ENCODE measurements around the gene ZNF480.
"Not testable (repeated sequence)": the region's sequence is repeated elsewhere in the genome, so short reads cannot be mapped to it uniquely, and the experiment has no call there.

The ZNF480 gene

DNA sequence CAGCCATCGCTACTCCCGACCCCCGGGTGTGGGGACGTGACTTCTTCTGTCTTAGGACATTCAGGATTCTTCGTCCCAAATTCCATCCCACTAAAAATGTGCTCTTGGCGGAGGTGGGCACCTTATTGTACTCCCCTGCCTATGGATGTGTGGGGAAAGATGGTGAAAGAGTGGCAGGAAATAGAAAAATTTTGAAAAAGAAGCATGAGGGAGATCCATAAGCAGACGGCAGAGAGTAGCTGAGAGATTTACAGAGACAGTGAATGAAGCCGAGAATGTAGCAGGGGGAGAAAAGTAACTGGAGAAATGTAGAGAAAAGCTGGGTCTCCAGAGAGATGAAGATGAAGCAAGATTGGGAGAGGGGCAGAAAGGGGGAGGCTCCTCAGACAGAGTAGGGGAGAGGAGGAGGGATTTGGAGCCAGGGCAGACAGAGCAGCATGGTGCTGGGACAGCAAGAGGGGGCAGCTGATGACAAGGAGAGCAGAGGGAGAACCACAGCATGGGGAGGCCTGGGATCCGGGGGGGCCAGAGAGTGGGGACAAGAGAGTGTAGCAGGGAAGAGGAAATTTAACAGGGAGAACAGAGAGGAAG, 39.9 kb downstream of the ZNF480 start:
- DNase-seq (ENCODE audit: low read depth in 3 of 3): no peak

GRCh38 chr19:52339022-52339421, 42.1 kb downstream of the ZNF480 start:
- not testable (repeated sequence) for DNase-seq (ENCODE audit: low read depth in 3 of 3)

DNA sequence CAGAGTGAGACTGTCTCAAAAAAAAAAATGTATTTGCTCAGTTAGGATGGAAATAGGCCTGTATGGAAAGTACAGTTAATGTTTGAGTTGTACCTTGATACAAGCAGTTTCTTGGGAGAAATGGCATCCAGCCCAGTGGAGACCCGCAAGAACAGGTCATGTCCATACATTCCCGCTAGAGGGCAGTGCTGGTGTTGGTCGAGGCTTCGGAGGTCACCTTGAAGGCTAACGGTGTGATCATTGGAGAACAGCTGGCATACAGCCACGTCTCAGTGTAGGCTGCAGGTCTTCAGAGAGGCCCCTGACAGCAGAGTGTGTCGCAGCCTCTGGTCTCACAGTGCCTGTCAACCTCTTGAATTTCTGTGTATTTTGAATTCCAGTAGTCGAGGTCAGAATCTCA, 46.6 kb downstream of the ZNF480 start:
- DNase-seq (ENCODE audit: low read depth in 3 of 3): peak in 2 of 3 experiments; percentile 4 to 17

GRCh38 chr19:52345162-52345561, 48.2 kb downstream of the ZNF480 start:
- no peak for DNase-seq (ENCODE audit: low read depth in 3 of 3)

GRCh38 chr19:52351512-52351911, 54.5 kb downstream of the ZNF480 start:
- DNase-seq (ENCODE audit: low read depth in 3 of 3): no peak

- DNase-seq (ENCODE audit: low read depth in 3 of 3): no peak
Observed at GRCh38 chr19:52366414-52366824, 69.5 kb downstream of the ZNF480 start.

GRCh38 chr19:52369559-52370340, 72.8 kb downstream of the ZNF480 start, which contains the start of gene ZNF880:
TSS of gene ZNF880 (plus strand) at chr19:52369923. CDS start at chr19:52369966, 43 bp downstream.
- DNase-seq (ENCODE audit: low read depth in 3 of 3): peak; percentile 85 to 87 (median 87)

- DNase-seq (ENCODE audit: low read depth in 3 of 3): no peak
Observed at GRCh38 chr19:52370341-52370710, 73.4 kb downstream of the ZNF480 start.

Data from stimulated activated CD4-positive, alpha-beta T cell treated with anti-CD3 and anti-CD28 coated beads, TNF-alpha, amount 100 ng/mL, for 4 hours (primary cell).